Neural progenitor cell (in vitro differentiated cells): ENCODE results near the gene ZSCAN5C.
"Not testable (repeated sequence)": the region's sequence is repeated elsewhere in the genome, so short reads cannot be mapped to it uniquely, and the experiment has no call there.

Source experiments
- EZH2 ChIP-seq: fragments of 200-600 bp; sonication (generic); IDR thresholded peaks from 2 replicates; pipeline ENCODE4 v1.6.1; 2017; ENCODE audit warnings: antibody characterized with exemption, mild to moderate bottlenecking, moderate library complexity
- EZH2phosphoT487 ChIP-seq: fragments of 200-600 bp; sonication (generic); IDR thresholded peaks from 2 replicates; pipeline ENCODE4 v1.6.1; 2017; ENCODE audit warnings: antibody characterized with exemption
- TF ChIP-seq, protein P1 (sequence below): fragments of 200-600 bp; sonication (generic); IDR thresholded peaks from 2 replicates; pipeline ENCODE4 v1.5.1; 2017; ENCODE audit warnings: antibody characterized with exemption, mild to moderate bottlenecking

DNA sequence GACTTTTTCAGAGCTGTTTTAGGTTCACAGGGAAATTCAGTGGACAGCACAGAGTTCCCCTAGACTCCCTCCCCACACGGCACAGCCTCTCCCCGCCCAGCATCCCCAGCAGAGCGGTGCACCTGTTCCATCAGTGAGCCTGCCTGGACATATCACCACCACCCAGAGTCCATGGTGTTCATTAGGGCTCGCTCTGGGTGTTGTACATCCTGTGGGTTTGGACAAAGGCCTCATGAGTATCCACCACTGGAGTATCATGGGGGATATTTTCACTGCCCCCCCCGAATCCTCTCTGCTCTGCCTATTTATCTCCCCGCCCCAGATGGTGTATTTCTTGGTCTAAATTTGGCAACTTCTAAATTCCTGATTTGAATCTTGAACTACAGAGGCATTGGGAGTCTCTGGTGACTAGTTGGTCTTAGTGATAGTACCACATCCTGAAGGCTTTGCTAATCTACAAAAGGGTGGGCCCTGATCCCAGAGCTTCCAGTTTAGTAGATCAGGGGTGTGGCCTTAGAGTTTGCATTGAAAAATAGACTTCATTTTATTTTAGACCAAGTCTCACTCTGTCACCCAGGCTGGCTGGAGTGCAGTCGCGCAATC is 46.8 kb downstream of the ZSCAN5C start:
- TF ChIP-seq, protein P1, sequence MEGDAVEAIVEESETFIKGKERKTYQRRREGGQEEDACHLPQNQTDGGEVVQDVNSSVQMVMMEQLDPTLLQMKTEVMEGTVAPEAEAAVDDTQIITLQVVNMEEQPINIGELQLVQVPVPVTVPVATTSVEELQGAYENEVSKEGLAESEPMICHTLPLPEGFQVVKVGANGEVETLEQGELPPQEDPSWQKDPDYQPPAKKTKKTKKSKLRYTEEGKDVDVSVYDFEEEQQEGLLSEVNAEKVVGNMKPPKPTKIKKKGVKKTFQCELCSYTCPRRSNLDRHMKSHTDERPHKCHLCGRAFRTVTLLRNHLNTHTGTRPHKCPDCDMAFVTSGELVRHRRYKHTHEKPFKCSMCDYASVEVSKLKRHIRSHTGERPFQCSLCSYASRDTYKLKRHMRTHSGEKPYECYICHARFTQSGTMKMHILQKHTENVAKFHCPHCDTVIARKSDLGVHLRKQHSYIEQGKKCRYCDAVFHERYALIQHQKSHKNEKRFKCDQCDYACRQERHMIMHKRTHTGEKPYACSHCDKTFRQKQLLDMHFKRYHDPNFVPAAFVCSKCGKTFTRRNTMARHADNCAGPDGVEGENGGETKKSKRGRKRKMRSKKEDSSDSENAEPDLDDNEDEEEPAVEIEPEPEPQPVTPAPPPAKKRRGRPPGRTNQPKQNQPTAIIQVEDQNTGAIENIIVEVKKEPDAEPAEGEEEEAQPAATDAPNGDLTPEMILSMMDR: not testable (repeated sequence)
- TF ChIP-seq EZH2, EZH2phosphoT487: not testable (repeated sequence)
